ENCODE data around the gene HCN2. TPM values are rescaled to one million over a fixed set of nuclear protein-coding genes. Genes with fewer than 3 reads are reported as not detected.

HCN2 gene
- total and polyA plus RNA-seq, 2 of the 8 experiments (the other 6 are each of a cell fraction or from before 2014, with no cell fraction given), result 1.0 to 4.0 TPM

DNA sequence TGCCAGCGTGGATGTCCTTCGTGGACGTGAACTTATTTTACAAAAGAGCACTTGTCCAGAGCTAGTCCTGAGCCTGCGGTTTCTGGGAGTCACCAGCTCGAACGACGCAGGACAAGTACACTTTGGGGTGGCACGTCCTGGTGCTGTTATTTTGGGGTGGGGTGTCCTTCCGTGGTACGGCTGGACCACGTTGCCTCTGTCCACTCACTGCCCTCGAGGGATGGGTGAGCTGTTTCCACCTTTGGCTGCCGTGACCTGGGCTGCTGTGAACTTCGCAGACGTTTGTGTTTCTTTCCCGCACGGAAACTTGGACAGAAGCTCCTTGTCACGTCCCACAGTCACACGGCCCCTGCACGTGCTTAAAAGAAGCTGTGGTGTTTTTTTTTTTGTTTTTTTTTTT is 34.9 kb upstream of the HCN2 start:
- Histone ChIP-seq H3K79me1 (ENCODE audit: low read depth, low read length) (no peaks in the 10 kb centered on the region), H2BK20ac (ENCODE audit: low read length) (no peak overlapping the region), H3K4me2 (ENCODE audit: insufficient read depth in 1 of 2, low read depth in 2 of 2, low read length in 2 of 2) (no peak overlapping the region), H3K18ac (ENCODE audit: extremely low read depth, low read length) (no peak overlapping the region), H4K5ac (ENCODE audit: insufficient read length, low read depth, low read length) (no peak overlapping the region), H3K4ac (replicated peaks; ENCODE audit: insufficient read length, low read depth, low read length) (no peak overlapping the region), H3K79me2 (ENCODE audit: control insufficient read depth in 1 of 2, insufficient read depth in 2 of 2, low read length in 2 of 2) (no peaks in the 10 kb centered on the region), H2AFZ (ENCODE audit: low read length) (no peak overlapping the region), H2BK12ac (ENCODE audit: low read depth, low read length) (peak overlapping the region; percentile 39; the same call in 1 of the 2 replicates), H3K27ac (ENCODE audit: low read depth, low read length) (no peak overlapping the region), H4K91ac (replicated peaks; ENCODE audit: insufficient read length, low read length) (no peak overlapping the region), H3K27me3 (replicated peaks in 1 of 4; ENCODE audit: control insufficient read depth in 3 of 4, extremely low read depth in 1 of 4, insufficient read depth in 3 of 4, low read length in 3 of 4) (no peaks in the 10 kb centered on the region), H3K14ac (ENCODE audit: insufficient read length) (no peak overlapping the region), H4K8ac (ENCODE audit: extremely low read depth, insufficient read depth, low read length) (no peak overlapping the region), H2BK15ac (ENCODE audit: low read length) (no peak overlapping the region), H3K4me1 (replicated peaks in 1 of 4; ENCODE audit: control insufficient read depth in 3 of 4, insufficient read depth in 4 of 4, low read length in 3 of 4) (peaks cover 0 to 3% (median under 1%) of the 10 kb centered on the region in 4 experiments; a peak in 4 of 7 replicates), H2AK5ac (ENCODE audit: low read depth, low read length) (no peak overlapping the region), H2BK120ac (replicated peaks; ENCODE audit: low read depth, low read length) (no peak overlapping the region), H3K23ac (ENCODE audit: insufficient read length) (no peak overlapping the region), H3K36me3 (ENCODE audit: control insufficient read depth in 2 of 4, insufficient read depth in 4 of 4, low read length in 3 of 4) (no peaks in the 10 kb centered on the region), H4K20me1 (replicated peaks in 1 of 2; ENCODE audit: control insufficient read depth in 1 of 2, insufficient read depth in 2 of 2, low read length in 2 of 2) (peaks cover 0 to 2% of the 10 kb centered on the region in 2 experiments), H3K4me3 (ENCODE audit: extremely low read depth in 1 of 4, insufficient read depth in 2 of 4, low read depth in 3 of 4, low read length in 4 of 4) (no peak overlapping the region), H3K23me2 (ENCODE audit: low read depth, low read length) (no peaks in the 10 kb centered on the region; the same call in 1 of the 2 replicates), H3K56ac (replicated peaks; ENCODE audit: insufficient read length, low read depth, low read length) (no peak overlapping the region), H3K9me3 (ENCODE audit: insufficient read depth in 2 of 2, low read depth in 1 of 2, low read length in 1 of 2) (no peaks in the 10 kb centered on the region), H2BK5ac (ENCODE audit: low read depth, low read length) (no peak overlapping the region), H3K9ac (replicated peaks in 1 of 4; ENCODE audit: extremely low read depth in 1 of 4, low read depth in 3 of 4, low read length in 3 of 4) (no peak overlapping the region)
- no peak for DNase-seq (ENCODE audit: low read depth in 1 of 2, low spot score in 2 of 2)
- no peak for FAIRE-seq
- no peak for TF ChIP-seq NRF1 (IDR thresholded peaks at IDR 0.05; ENCODE audit: low read depth, low read length)
- no peak for TF ChIP-seq USF2 (IDR thresholded peaks at IDR 0.05; ENCODE audit: low read length)
- TF ChIP-seq CBX5 (IDR thresholded peaks at IDR 0.05; ENCODE audit: low read depth, low read length), result no peak
- no peak for TF ChIP-seq SAP30 (IDR thresholded peaks at IDR 0.05; ENCODE audit: insufficient read depth, insufficient replicate concordance, low read length)
- 94% methylated on average over 20 of the region's 20 CpGs; no CpG with 5 or more reads in 1 of the 2 experiments for WGBS, 2 experiments (ENCODE audit: extremely low coverage in 1 of 2, insufficient coverage in 1 of 2, insufficient read length in 1 of 2, insufficient replicate concordance in 2 of 2, low coverage in 1 of 2, low lambda C conversion rate in 2 of 2, missing lambda C conversion rate in 1 of 2)
- ChIA-PET POLR2A (ENCODE audit: partially characterized antibody) (interaction anchor here (1.8 to 7.1 kb wide), 4 partner anchors 13 to 30 kb away, joined by 4 to 38 read pairs (median 10); partner anchors contain the start of gene CDC34), CTCF (ENCODE audit: partially characterized antibody) (interaction anchor here (1.4 to 2.4 kb wide), 2 partner anchors 29 to 36 kb away, joined by 3 to 6 read pairs; no protein-coding TSS in a partner anchor)
